Fibroblast of lung (primary cell): ENCODE data around the gene SLC38A8. TPM values are rescaled to one million over a fixed set of nuclear protein-coding genes. Genes with fewer than 3 reads are reported as not detected.

Experiments
- DNase-seq, 2 donors: peaks; one replicate each; pipeline versions ENCODE4 v3.0.0 to v3.0.0-alpha.2; 2010; ENCODE audit warnings: low read depth in 2 of 2
- H2AFZ ChIP-seq: 2 replicates; pipeline ENCODE4 v1.5.1; 2012; ENCODE audit warnings: low read length, control low read depth, inconsistent platforms
- H3K27ac ChIP-seq: 2 replicates; pipeline ENCODE4 v1.5.1; 2011; ENCODE audit warnings: low read length, control low read depth; ENCODE audit not compliant: insufficient read depth
- H3K27me3 ChIP-seq: 2 replicates; pipeline ENCODE4 v1.5.1; 2011; ENCODE audit warnings: mild to moderate bottlenecking, low read length; ENCODE audit not compliant: control insufficient read depth, insufficient read depth
- H3K36me3 ChIP-seq: 2 replicates; pipeline ENCODE4 v1.5.1; 2011; ENCODE audit warnings: low read length; ENCODE audit not compliant: control insufficient read depth, insufficient read depth
- H3K4me1 ChIP-seq: 2 replicates; pipeline ENCODE4 v1.5.1; 2011; ENCODE audit warnings: low read length; ENCODE audit not compliant: control insufficient read depth, insufficient read depth; ENCODE audit errors: extremely low read depth
- H3K4me2 ChIP-seq: 2 replicates; pipeline ENCODE4 v1.5.1; 2011; ENCODE audit warnings: low read length, control low read depth; ENCODE audit not compliant: insufficient read depth; ENCODE audit errors: extremely low read depth
- H3K4me3 ChIP-seq, 4 experiments: fragments of 200-600 bp in 1 of 4; sonication (generic) in 1 of 4; replicated peaks in 1 of 4; 2 replicates each; pipeline ENCODE4 v1.5.1; 2011 to 2016; ENCODE audit warnings: low read length in 4 of 4, low read depth in 3 of 4, mild to moderate bottlenecking in 3 of 4, control low read depth in 2 of 4, inconsistent platforms in 1 of 4, mixed read lengths in 1 of 4; ENCODE audit not compliant: insufficient read depth in 1 of 4; ENCODE audit errors: control extremely low read depth in 1 of 4
- H3K79me2 ChIP-seq: 2 replicates; pipeline ENCODE4 v1.5.1; 2012; ENCODE audit warnings: mild to moderate bottlenecking, low read length, inconsistent platforms; ENCODE audit not compliant: control insufficient read depth, insufficient read depth
- H3K9ac ChIP-seq: 2 replicates; pipeline ENCODE4 v1.5.1; 2011; ENCODE audit warnings: mild to moderate bottlenecking, low read length, control low read depth; ENCODE audit not compliant: insufficient read depth
- H3K9me3 ChIP-seq: 2 replicates; pipeline ENCODE4 v1.5.1; 2012; ENCODE audit warnings: low read depth, low read length; ENCODE audit not compliant: control insufficient read depth, insufficient read depth
- H4K20me1 ChIP-seq: 2 replicates; pipeline ENCODE4 v1.5.1; 2011; ENCODE audit warnings: low read length; ENCODE audit not compliant: control insufficient read depth, insufficient read depth; ENCODE audit errors: extremely low read depth
- CTCF ChIP-seq, 2 donors: IDR thresholded peaks in 1 of 2; conservative IDR thresholded peaks in 1 of 2; 1 replicate in 1 of 2; 2 replicates in 1 of 2; pipeline ENCODE4 v1.5.1; 2011 to 2012; ENCODE audit warnings: low read length in 2 of 2, control low read depth in 1 of 2, inconsistent platforms in 1 of 2, low read depth in 1 of 2, mild to moderate bottlenecking in 1 of 2
- EZH2 ChIP-seq: IDR thresholded peaks from 2 replicates; pipeline ENCODE4 v1.5.1; 2012; ENCODE audit warnings: low read length, control low read depth, mild to moderate bottlenecking; ENCODE audit errors: missing control alignments
- polyA plus RNA-seq, 2 donors: library from polyadenylated mRNA; depleted of rRNA in 1 of 2; stranded (reverse) in 1 of 2; unstranded in 1 of 2; fragments of >200 nt; gene quantifications; 2 replicates each; pipeline ENCODE4 v1.2.1, GENCODE V29; 2011 to 2012; ENCODE audit warnings: missing spikeins in 1 of 2
- total RNA-seq: library from RNA; depleted of rRNA; stranded (reverse); fragments of >200 nt; gene quantifications from 2 replicates; pipeline ENCODE4 v1.2.1, GENCODE V29; 2014

SLC38A8 gene
- total and polyA plus RNA-seq, 2 donors (not counting 1 experiment from before 2014, with no cell fraction given) = not detected

GRCh38 chr16:84050316-84050715 is 7.7 kb upstream of the SLC38A8 start:
- Histone ChIP-seq H3K9ac (no peak overlapping the region), H3K27ac (no peak overlapping the region), H3K4me1 (no peaks in the 10 kb centered on the region), H3K36me3 (peaks cover 2% of the 10 kb centered on the region), H4K20me1 (no peaks in the 10 kb centered on the region), H3K4me2 (no peak overlapping the region), H3K9me3 (no peaks in the 10 kb centered on the region), H3K4me3 (no peak overlapping the region), H2AFZ (no peak overlapping the region), H3K27me3 (no peaks in the 10 kb centered on the region), H3K79me2 (no peaks in the 10 kb centered on the region)
- TF ChIP-seq EZH2 (no peak), CTCF (conservative IDR thresholded peaks at IDR 0.05 in 1 of 2, IDR thresholded peaks at IDR 0.05 in 1 of 2; ENCODE audit: low read depth in 1 of 2, low read length in 2 of 2) (no peak)
- DNase-seq = no peak

GRCh38 chr16:84049403-84050060 is 6.9 kb upstream of the SLC38A8 start:
- H3K9ac ChIP-seq = no peak overlapping the region
- H2AFZ ChIP-seq = no peak overlapping the region
- H3K79me2 ChIP-seq = no peaks in the 10 kb centered on the region
- TF ChIP-seq CTCF (conservative IDR thresholded peaks at IDR 0.05 in 1 of 2, IDR thresholded peaks at IDR 0.05 in 1 of 2; ENCODE audit: low read depth in 1 of 2, low read length in 2 of 2) = no peak
- H3K36me3 ChIP-seq = peaks cover 2% of the 10 kb centered on the region
- no peaks in the 10 kb centered on the region for H3K9me3 ChIP-seq
- no peaks in the 10 kb centered on the region for H4K20me1 ChIP-seq
- no peak overlapping the region for H3K4me3 ChIP-seq
- DNase-seq = no peak
- H3K27me3 ChIP-seq = peaks cover under 1% of the 10 kb centered on the region
- no peak overlapping the region for H3K27ac ChIP-seq
- no peak overlapping the region for H3K4me2 ChIP-seq
- H3K4me1 ChIP-seq = no peaks in the 10 kb centered on the region

GRCh38 chr16:84048871-84049270 is 6.3 kb upstream of the SLC38A8 start:
- no peak for TF ChIP-seq CTCF (conservative IDR thresholded peaks at IDR 0.05 in 1 of 2, IDR thresholded peaks at IDR 0.05 in 1 of 2; ENCODE audit: low read depth in 1 of 2, low read length in 2 of 2)
- TF ChIP-seq EZH2 = no peak
- no peaks in the 10 kb centered on the region for H3K4me1 ChIP-seq
- peaks cover 3% of the 10 kb centered on the region for H3K27me3 ChIP-seq
- no peak overlapping the region for H2AFZ ChIP-seq
- H3K4me3 ChIP-seq = no peak overlapping the region
- no peaks in the 10 kb centered on the region for H3K79me2 ChIP-seq
- H3K9me3 ChIP-seq = no peaks in the 10 kb centered on the region
- no peak overlapping the region for H3K27ac ChIP-seq
- H3K9ac ChIP-seq = no peak overlapping the region
- H3K36me3 ChIP-seq = peaks cover 2% of the 10 kb centered on the region
- DNase-seq = no peak
- no peak overlapping the region for H3K4me2 ChIP-seq
- no peaks in the 10 kb centered on the region for H4K20me1 ChIP-seq
